ENCODE measurements around the gene EXOSC1. TPM values are rescaled to one million over a fixed set of nuclear protein-coding genes. Genes with fewer than 3 reads are reported as not detected.
A peak's percentile ranks its signal among the peaks of the same experiment; 100 is the strongest.

The EXOSC1 gene
- total RNA-seq, 1 experiment from 2014 or later = 34.7 TPM

GRCh38 chr10:97444212-97444611, 1.6 kb downstream of the EXOSC1 start:
- DNase-seq (no peak), ATAC-seq (no peak)
- ChIA-PET CTCF (no interaction called here), POLR2A (ENCODE audit: unreplicated experiment) (no interaction called here)
- Histone ChIP-seq H3K9me3 (ENCODE audit: low read length) (no peaks in the 10 kb centered on the region), H3K4me1 (ENCODE audit: insufficient read depth, low read length) (peaks cover 21% of the 10 kb centered on the region), H3K27ac (ENCODE audit: low read length) (no peak overlapping the region), H3K9me2 (replicated peaks; ENCODE audit: low read length) (no peaks in the 10 kb centered on the region), H3K9ac (ENCODE audit: low read length) (no peak overlapping the region), H3F3A (ENCODE audit: low read length, unreplicated experiment) (no peaks in the 10 kb centered on the region), H3K27me3 (ENCODE audit: low read length) (no peaks in the 10 kb centered on the region), H3K36me3 (ENCODE audit: low read depth, low read length) (no peaks in the 10 kb centered on the region), H3K79me2 (ENCODE audit: low read length) (peaks cover 51% of the 10 kb centered on the region), H3K4me2 (ENCODE audit: low read length) (peak overlapping the region; percentile 93; the same call in 1 of the 2 replicates), H4K20me1 (ENCODE audit: low read length) (no peaks in the 10 kb centered on the region), H3K4me3 (ENCODE audit: low read length) (peak overlapping the region; percentile 100; the same call in 1 of the 2 replicates), H2AFZ (ENCODE audit: low read length) (no peak overlapping the region)
- no peak for TF ChIP-seq EZH2phosphoT487 (IDR thresholded peaks at IDR 0.05; ENCODE audit: borderline replicate concordance, low read length)
- TF ChIP-seq EZH2 (IDR thresholded peaks at IDR 0.05; ENCODE audit: low read length, unreplicated experiment) = no peak
- TF ChIP-seq CTCF (conservative IDR thresholded peaks at IDR 0.05; ENCODE audit: low read depth, low read length) = no peak
- BruUV-seq (replicated peaks) = no TSS peak
- intact Hi-C loops (cut with micrococcal nuclease) = no loop called here

GRCh38 chr10:97442277-97442676, 3.5 kb downstream of the EXOSC1 start:
- no peaks in the 10 kb centered on the region for H3K27me3 ChIP-seq (ENCODE audit: low read length)
- ATAC-seq = no peak
- no TSS peak for BruUV-seq (replicated peaks)
- no peak overlapping the region for H3K4me2 ChIP-seq (ENCODE audit: low read length)
- no peak overlapping the region for H3K9ac ChIP-seq (ENCODE audit: low read length)
- H3K27ac ChIP-seq (ENCODE audit: low read length) = no peak overlapping the region
- H3K36me3 ChIP-seq (ENCODE audit: low read depth, low read length) = no peaks in the 10 kb centered on the region
- intact Hi-C loops (cut with micrococcal nuclease) = no loop called here
- no peaks in the 10 kb centered on the region for H3F3A ChIP-seq (ENCODE audit: low read length, unreplicated experiment)
- H3K9me3 ChIP-seq (ENCODE audit: low read length) = no peaks in the 10 kb centered on the region
- DNase-seq = no peak
- H3K9me2 ChIP-seq (replicated peaks; ENCODE audit: low read length) = no peaks in the 10 kb centered on the region
- no peak overlapping the region for H3K4me3 ChIP-seq (ENCODE audit: low read length)
- no peak overlapping the region for H2AFZ ChIP-seq (ENCODE audit: low read length)
- H3K4me1 ChIP-seq (ENCODE audit: insufficient read depth, low read length) = peaks cover 12% of the 10 kb centered on the region
- peaks cover 33% of the 10 kb centered on the region for H3K79me2 ChIP-seq (ENCODE audit: low read length)
- TF ChIP-seq EZH2phosphoT487 (IDR thresholded peaks at IDR 0.05; ENCODE audit: borderline replicate concordance, low read length) = no peak
- no peak for TF ChIP-seq EZH2 (IDR thresholded peaks at IDR 0.05; ENCODE audit: low read length, unreplicated experiment)
- no peak for TF ChIP-seq CTCF (conservative IDR thresholded peaks at IDR 0.05; ENCODE audit: low read depth, low read length)
- H4K20me1 ChIP-seq (ENCODE audit: low read length) = no peaks in the 10 kb centered on the region
- POLR2A ChIA-PET (ENCODE audit: unreplicated experiment) = no interaction called here
- CTCF ChIA-PET = no interaction called here

GRCh38 chr10:97435211-97435610, 10.6 kb downstream of the EXOSC1 start:
- TF ChIP-seq EZH2phosphoT487 (IDR thresholded peaks at IDR 0.05; ENCODE audit: borderline replicate concordance, low read length) (no peak), CTCF (conservative IDR thresholded peaks at IDR 0.05; ENCODE audit: low read depth, low read length) (no peak), EZH2 (IDR thresholded peaks at IDR 0.05; ENCODE audit: low read length, unreplicated experiment) (no peak)
- no peak overlapping the region for H2AFZ ChIP-seq (ENCODE audit: low read length)
- H3K27ac ChIP-seq (ENCODE audit: low read length) = no peak overlapping the region
- no peak overlapping the region for H3K9ac ChIP-seq (ENCODE audit: low read length)
- H3K9me3 ChIP-seq (ENCODE audit: low read length) = no peaks in the 10 kb centered on the region
- DNase-seq = no peak
- H3K79me2 ChIP-seq (ENCODE audit: low read length) = peaks cover 10% of the 10 kb centered on the region
- no peak for ATAC-seq
- no peaks in the 10 kb centered on the region for H3K4me1 ChIP-seq (ENCODE audit: insufficient read depth, low read length)
- POLR2A ChIA-PET (ENCODE audit: unreplicated experiment) = no interaction called here
- no peaks in the 10 kb centered on the region for H3F3A ChIP-seq (ENCODE audit: low read length, unreplicated experiment)
- H3K27me3 ChIP-seq (ENCODE audit: low read length) = no peaks in the 10 kb centered on the region
- H3K36me3 ChIP-seq (ENCODE audit: low read depth, low read length) = peaks cover 21% of the 10 kb centered on the region
- H3K4me3 ChIP-seq (ENCODE audit: low read length) = no peak overlapping the region
- H3K4me2 ChIP-seq (ENCODE audit: low read length) = no peak overlapping the region
- intact Hi-C loops (cut with micrococcal nuclease) = no loop called here
- BruUV-seq (replicated peaks) = no TSS peak
- H3K9me2 ChIP-seq (replicated peaks; ENCODE audit: low read length) = no peaks in the 10 kb centered on the region
- no peaks in the 10 kb centered on the region for H4K20me1 ChIP-seq (ENCODE audit: low read length)
- CTCF ChIA-PET = no interaction called here

Measured in PC-3 (cell line).